HG02870 (cell line): ENCODE measurements around the gene PRR16.
"Not testable (repeated sequence)": the region's sequence is repeated elsewhere in the genome, so short reads cannot be mapped to it uniquely, and the experiment has no call there.

Experiments
- ATAC-seq: cut with Tn5 transposase; IDR thresholded peaks from one replicate; pipeline ENCODE4 v1.9.1; 2021; ENCODE audit warnings: mild to moderate bottlenecking, moderate library complexity; ENCODE audit not compliant: unreplicated experiment

The PRR16 gene

DNA sequence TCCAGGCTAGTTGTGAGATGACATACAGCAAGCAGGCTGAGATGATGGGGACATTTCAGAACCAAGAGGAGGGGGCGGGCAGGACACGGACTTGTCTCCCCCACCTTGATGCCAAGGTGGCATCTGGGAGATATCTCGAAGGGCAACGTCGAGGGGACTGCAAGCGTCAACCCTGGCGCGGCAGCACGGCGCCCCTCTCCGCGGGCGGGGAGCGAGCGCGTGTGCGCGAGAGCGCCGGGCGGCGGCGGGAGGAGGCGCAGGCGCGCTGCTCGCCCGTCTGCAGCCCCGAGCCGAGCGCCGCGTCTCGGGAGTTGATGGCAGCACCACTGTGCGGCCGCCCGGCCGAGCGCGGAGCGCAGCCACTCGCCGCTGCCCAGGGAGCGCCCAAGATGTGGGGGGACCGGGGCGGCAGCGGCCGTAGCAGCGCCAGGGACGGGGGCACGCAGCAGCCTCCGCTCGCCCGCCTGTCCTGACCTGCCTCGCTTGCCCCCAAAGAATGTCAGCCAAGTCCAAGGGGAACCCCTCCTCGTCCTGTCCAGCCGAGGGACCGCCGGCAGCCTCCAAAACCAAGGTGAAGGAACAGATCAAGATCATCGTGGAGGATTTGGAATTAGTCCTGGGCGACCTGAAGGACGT is at the start of gene PRR16:
Gene PRR16 (plus strand): TSS at position 310 of the 636 bp plus-strand sequence.
- peak; percentile 75 for ATAC-seq

DNA sequence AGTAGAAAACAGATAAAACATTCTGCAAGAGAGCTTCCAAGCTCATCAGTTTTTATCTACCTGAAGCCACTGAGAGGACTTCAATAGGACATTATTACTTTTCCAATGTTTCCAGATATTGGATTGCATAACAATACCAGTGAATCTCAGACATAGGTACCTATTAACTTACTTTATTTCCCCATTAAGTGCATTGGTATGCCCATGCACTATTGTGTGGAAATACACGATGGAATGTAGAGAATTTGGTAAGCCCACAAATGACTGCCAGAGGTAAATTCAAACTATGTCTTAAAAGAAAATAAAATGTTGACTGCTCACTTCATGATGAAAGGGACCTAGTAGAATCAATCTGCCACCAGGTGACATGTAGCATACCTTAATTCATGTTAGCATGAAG is 48.1 kb upstream of the PRR16 start:
- ATAC-seq, result no peak

DNA sequence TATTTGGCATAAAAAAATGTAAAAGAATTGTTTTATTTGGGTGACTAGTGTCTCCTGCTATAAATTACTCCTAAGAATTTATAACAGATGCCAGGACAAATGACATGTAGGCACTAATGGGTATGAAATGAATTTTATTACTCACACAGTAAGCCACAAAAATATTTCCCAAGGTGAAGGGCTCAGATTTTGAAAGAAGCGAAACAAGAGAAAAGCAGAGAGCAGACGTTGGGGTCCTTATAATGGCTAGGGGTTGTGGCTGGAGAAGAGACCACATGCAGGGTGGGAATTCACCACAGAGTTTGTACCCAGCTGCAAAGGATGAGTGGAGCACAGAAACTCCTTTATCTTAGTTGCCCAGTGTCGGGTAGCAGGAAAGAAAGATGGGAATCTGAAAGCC is 45.0 kb upstream of the PRR16 start:
- no peak for ATAC-seq

DNA sequence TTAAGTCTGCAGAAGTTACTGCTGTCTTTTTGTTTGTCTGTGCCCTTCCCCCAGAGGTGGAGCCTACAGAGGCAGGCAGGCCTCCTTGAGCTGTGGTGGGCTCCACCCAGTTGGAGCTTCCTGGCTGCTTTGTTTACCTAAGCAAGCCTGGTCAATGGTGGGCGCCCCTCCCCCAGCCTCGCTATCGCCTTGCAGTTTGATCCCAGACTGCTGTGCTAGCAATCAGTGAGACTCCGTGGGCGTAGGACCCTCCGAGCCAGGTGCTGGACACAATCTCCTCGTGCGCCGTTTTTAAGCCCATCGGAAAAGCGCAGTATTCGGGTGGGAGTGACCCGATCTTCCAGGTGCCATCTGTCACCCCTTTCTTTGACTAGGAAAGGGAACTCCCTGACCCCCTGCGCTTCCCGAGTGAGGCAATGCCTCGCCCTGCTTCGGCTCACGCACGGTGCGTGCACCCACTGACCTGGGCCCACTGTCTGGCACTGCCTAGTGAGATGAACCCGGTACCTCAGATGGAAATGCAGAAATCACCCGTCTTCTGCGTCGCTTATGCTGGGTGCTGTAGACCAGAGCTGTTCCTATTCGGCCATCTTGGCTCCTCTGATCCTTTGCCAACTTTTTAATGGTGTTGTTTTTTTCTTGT is 37.3 kb upstream of the PRR16 start:
- ATAC-seq, result not testable (repeated sequence)

DNA sequence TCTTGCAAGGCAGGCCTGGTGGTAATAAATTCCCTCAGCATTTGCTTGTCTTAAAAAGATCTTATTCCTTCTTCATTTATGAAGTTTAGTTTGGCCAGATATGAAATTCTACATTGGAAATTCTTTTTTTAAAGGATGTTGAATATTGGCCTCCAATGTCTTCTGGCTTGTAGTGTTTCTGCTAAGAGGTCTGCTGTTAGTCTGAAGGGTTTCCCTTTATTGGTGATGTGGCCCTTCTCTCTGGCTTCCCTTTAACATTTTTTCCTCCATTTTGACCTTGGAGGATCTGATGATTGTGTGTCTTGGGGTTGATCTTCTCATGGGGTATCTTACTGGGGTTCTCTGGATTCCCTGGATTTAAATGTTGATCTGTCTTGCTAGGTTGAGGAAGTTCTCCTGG is 33.5 kb upstream of the PRR16 start:
- ATAC-seq, result no peak

DNA sequence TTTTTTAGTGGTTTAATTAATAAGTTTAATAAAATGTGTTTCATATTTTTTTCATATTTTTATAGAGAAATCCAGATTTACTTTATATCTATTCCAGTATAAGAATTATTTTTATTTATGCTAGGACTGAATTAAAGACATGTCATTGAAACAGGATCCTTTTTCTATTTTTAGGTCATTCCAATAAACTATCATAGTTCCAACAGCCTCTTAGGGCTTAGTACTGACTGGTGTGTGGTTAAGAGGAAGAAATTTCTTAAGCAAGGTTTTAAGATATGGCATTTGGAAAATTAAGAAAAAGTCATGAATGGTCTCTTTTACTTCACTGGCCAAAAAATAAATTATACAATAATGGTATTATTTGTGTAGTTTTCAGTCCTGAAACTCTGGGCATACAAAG is 31.2 kb upstream of the PRR16 start:
- ATAC-seq, result no peak

DNA sequence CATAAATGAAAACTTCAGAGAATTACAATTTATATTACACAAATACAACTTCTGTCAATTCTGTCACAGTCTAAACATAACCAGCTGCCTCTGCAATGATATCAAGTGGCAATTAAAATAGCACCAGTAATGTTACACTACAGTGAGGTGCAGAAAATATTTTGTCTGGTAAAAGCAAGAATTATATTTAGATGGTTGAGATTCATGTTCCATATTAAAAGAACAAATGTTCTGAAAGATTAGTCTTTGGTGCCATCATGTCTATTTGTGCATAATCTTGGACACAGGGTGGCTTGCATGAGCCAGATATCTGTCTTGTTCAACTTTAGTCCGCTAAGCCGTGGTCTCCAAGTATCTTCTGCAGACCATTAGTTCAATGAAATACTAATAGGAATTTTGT is 29.0 kb upstream of the PRR16 start:
- no peak for ATAC-seq

DNA sequence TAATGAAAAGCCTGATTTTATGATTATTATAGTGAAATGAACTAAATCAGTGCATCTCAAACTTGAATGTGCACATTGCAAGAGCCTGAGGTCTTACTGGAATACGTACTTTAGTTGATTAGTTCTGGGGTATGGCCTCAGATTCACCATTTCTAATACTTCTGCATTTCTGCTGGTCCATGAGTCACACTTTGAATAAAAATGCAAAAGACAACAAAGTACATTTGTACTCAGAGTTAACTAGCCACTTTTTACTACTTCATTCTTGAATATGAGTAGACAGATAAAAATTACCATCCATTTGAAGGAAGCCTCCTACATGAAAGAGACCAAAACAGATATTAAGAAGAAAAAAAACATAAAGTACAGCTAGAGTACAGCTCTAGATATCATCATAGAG is 27.1 kb upstream of the PRR16 start:
- ATAC-seq, result no peak

DNA sequence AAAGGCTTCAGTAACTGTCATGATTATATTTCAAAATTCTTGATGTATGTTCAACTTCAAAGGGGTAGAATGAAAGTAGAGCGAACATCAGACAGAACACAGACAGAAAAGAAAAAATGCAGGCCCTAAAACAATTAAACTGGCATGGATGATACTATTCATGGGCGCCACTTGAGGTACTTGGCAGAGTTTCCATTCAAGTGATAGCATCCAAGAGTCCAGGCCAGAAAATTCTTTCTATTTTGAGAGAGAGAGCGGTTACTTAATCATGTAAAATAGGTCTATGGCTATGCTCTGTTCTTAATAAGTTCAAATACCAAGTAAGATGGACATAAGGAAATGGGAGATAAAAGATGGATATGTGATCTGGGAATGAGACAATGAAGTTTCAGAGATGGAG is 21.4 kb upstream of the PRR16 start:
- ATAC-seq, result no peak

DNA sequence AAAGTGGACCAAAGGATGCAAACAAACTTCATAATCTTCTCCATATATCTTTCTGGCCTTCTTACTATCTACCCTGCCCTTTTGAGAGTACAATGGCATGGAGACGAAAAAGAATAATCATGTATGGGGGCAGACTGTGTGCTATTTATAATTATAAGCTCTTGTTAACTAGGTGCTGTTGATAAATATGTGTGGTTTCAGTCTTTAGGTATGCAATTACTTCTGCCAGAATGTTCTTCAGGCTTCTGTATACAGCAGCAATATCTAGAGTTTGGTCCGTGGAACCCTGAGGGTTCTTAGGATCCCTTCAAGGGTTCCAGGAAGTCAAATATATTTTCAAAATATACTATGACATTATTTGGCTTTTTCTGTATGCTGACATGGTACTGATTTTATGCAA is 20.5 kb upstream of the PRR16 start:
- no peak for ATAC-seq

DNA sequence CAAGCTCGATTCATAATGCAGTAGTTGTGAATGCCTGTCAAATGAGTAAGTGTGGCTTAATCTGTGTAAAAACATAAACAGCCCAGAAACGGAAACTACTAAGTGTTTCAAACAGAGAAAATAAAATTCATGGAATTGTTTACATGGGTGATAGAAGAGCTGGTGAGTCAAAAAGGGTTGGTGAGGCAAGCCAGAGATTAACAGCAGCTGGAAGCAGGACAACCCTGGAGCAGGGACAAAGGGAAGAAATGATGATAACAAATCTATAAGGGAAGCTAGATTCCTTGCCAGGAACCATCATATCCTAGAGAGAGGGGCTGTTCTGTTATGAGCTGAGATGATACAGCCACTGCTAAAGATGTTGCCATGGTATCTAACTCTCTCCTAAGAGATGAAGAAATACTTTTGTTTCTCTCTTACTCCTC is 18.0 kb upstream of the PRR16 start:
- no peak for ATAC-seq

DNA sequence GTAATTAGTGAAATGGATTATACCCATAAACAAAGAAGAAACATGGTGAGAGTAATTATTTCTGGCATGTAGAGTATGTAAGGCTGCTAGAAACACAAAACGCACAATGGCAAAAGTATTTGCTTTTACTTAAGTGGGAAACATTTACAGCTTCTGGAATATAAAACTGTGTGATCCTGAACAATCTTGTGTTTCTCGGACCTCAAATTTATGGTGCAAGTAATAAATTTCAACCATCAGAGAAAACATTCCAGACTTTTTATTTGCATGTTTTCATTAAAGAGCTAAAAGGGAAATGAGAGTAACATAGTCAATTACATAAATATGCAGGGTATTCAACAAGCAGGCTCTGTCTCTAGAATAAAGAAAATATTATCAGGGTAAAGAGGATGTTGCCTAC is 17.2 kb upstream of the PRR16 start:
- no peak for ATAC-seq

DNA sequence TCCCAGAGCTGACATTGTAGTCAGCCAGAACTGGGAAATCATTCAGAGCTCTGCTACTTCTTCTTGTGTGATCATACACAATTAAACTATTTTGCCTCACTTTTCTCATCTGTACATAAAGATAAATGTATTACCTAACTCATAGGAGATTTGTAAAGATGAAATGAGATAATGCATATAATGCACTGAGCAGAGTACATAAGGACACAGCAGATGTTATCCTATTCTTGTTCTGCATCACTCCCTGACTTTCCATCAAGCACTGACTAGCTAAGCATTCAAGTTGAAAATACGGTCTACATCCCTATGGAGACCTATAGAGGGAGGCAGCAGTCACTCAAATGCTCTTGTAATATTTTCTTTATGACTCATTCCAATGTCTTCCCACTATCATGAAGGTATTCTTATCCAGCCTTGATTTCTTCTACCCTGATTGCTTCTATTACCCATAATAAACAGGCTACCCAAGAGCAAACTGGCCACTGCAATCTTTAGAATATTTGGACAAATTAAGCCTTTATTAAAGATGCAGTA is 16.3 kb upstream of the PRR16 start:
- ATAC-seq, result no peak

DNA sequence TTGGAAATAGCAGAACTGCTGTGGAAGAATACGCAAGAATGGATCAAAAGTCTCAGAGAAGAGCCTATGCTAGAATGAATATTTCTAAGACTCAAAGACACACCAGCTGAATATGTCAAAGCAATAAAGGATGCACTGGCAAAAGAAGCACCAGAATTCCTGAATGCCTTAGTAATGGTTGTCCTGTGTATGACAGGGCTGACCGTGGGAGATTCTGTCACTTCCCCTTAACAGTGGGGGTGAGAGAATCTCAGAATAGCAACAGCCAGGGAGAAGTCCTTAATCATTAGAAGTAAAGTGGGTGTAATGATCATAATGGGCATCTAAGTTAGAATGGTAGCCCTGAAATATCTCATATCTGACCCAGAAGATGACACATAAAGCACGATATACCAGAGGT is 14.6 kb upstream of the PRR16 start:
- ATAC-seq, result no peak

DNA sequence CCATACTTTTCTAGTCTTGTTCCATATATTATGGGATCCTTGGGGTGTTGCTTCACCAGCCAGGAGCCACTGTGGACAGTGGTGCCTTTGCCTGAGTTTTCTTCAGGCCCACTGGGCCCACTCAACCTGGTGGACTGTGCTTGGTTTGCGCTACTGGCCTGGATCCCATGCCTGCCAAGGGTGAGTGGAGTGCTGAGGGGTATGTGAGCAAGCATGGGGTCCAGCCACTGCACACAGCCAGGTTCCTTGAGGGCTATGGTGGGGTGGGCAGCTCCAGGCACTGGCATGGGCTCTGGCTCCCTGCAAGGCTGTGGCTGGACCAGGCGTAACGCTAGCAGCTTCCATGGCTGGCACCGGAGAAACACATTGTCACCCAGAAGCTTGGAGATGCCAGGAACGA is 13.2 kb upstream of the PRR16 start:
- no peak for ATAC-seq

DNA sequence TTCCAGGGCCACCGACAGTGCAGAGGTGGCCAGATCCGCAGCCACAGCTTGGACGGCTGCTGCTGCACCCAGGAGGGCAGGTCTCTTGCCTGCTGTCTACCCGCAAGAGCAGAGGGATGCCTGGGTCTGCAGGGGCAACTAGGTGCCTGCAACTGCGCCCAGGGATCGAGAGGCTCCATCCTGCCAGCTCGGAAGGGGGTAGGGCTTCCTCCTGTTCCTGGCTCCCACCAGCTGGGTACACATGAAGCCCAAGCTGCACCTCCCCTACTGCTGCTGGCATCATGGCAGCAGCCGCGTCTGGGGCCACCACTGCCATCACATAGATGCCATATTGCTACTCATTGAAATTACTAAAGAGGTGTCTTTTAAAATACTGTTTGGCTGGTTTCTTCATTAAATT is 12.7 kb upstream of the PRR16 start:
- ATAC-seq, result no peak

DNA sequence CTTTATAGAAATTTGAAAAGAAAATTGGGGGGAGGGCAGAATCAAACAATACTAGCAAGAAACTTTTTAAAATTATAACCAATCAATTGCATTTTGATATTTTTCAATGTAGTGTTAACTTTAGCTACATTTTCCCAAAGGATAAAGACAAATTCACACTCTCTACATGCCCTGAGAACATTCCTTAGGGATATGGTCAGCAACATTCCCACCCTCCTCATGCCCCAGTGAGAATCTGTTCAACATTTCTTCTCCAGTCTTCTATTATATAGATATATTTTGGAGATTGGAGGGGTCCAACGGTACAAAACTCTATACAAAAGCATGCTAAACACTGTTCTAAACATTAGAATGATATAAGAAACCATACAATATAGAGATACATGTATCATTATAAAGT is 11.6 kb upstream of the PRR16 start:
- ATAC-seq, result no peak

DNA sequence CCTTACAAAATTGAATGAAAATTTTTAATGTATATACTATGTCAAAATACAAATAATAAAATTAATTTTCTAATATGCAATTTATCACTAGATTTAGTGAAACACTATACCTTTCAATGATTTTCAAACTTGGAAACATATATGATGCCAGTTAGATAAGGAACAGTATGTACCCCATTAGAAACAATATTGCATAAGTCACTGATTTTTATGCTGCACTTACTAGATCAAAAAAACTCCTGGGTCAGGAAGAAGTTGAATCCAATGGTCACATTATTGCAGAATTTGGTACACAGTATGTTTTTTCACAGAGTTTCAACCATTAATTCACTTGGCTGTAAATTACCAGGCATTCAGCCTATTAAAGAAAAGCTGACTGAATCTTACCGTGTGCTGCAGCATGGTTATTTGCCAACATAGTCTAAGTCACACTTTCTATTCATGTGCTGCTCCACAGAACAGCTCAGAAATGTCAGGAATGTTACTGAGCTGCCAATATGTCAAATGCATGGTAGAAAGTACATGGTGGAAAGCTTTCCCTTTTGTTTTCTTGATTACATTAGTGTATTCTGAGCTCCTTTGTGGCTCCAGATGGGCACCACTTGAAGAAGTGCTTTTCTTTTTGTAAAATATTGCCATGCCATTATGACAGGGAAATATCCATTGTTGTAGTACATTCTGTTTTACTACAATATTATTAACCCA is 9.9 kb upstream of the PRR16 start:
- ATAC-seq, result no peak

DNA sequence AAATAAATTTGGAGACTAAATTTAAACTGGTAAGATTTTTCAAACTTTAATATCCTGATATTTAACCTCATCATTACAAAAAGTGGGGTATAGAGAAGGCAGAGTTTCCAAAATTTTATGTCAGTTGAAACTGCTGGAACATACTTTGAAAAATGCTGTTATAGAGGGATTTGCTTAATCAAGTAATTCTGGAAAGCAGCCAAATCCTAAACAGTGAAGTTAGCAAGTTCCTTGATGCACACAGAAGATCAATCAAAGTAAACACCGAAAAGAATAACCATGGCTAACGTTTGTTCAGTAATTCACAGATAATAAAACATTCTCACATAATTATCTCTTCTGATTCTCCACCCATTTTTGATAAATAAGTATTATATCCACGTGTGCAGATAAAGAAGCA is 8.1 kb upstream of the PRR16 start:
- ATAC-seq, result no peak

DNA sequence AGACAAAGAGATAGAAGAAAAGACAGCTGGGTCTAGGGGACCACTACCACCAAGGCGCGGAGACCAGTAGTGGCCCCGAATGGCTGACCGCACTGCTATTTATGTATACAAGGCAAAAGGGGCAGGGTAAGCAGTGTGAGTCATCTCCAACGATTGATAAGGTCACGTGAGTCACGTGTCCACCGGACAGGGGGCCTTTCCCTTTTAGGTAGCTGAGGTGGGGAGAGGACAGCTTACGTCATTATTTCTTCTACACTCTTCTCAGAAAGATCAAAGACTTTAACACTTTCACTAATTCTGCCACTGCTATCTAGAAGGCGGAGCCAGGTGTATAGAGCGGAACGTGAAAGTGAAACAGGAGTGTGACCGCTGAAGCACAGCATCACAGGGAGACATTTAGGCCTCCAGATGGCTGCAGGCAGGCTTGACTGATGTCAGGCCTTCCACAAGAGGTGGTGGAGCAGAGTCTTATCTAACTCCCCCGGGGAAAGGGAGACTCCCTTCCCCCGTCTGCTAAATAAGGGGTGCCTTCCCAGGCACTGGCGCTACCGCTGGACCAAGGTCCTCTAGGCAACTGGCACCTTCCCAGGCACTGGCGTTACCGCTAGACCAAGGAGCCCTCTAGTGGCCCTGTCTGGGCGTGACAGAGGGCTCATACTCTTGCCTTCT is 6.1 kb upstream of the PRR16 start:
- peak; percentile 92 for ATAC-seq

DNA sequence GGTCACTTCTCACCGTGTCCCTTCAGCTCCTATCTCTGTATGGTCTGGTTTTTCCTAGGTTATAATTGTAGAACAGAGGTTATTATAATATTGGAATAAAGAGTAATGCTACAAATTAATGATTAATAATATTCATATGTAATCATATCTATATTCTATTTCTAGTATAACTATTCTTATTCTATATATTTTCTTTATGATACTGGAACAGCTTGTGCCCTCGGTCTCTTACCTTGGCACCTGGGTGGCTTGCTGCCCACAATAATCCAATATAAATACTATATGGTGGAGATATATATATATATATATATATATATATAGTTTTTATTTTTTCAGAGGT is 5.6 kb upstream of the PRR16 start:
- ATAC-seq, result not testable (repeated sequence)

DNA sequence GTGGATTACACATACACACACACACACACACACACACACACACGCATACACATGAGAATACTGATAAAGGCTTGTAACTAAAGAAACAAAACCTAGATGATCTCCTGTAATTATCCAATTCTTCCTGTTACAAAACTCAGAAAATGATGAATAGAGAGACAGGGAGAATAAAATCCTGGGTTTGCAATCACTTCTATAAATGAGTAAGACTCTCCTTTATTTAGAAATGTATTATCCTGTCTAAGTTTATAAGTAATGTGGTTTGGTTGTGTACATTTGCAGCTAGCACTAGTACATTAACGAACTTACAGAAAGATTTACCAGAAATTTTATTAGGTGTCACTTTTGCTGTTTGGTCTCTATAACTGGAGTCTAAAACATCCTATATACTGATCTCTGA is 2.8 kb upstream of the PRR16 start:
- no peak for ATAC-seq
